ENCODE measurements around the gene DMD.

DNA sequence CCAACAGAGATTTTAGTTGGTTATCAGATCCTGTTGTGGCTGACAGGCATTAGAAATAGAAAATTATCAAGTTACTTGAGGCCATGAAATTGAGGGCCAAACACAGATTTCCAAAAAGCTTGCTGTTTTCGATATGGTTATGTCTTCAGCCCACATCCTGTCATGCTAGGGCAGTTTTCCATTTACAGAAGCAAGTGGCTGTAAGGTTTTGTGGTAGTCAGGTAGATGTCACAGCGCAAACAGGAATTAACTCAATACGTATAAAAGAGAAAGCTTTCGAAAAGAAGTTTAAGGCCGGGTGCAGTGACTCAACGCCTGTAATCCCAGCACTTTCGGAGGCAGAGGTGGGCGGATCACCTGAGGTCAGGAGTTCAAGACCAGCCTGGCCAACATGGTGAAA is 104.6 kb downstream of the DMD start:
- TF ChIP-seq, protein P1, sequence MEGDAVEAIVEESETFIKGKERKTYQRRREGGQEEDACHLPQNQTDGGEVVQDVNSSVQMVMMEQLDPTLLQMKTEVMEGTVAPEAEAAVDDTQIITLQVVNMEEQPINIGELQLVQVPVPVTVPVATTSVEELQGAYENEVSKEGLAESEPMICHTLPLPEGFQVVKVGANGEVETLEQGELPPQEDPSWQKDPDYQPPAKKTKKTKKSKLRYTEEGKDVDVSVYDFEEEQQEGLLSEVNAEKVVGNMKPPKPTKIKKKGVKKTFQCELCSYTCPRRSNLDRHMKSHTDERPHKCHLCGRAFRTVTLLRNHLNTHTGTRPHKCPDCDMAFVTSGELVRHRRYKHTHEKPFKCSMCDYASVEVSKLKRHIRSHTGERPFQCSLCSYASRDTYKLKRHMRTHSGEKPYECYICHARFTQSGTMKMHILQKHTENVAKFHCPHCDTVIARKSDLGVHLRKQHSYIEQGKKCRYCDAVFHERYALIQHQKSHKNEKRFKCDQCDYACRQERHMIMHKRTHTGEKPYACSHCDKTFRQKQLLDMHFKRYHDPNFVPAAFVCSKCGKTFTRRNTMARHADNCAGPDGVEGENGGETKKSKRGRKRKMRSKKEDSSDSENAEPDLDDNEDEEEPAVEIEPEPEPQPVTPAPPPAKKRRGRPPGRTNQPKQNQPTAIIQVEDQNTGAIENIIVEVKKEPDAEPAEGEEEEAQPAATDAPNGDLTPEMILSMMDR (IDR thresholded peaks at IDR 0.05) = no peak
- no peak for TF ChIP-seq POLR2A (IDR thresholded peaks at IDR 0.05)
